Peyer's patch (tissue), 4 donors: Measurements from ENCODE around the gene SCG3. TPM values are rescaled to one million over a fixed set of nuclear protein-coding genes. Genes with fewer than 3 reads are reported as not detected.

Source experiments
- DNase-seq, 3 donors: peaks; one replicate each; pipeline ENCODE4 v3.0.0-alpha.2; 2017 to 2019
- H3K27ac ChIP-seq, 4 donors: fragments of 200-600 bp; sonication (generic); one replicate each; pipeline ENCODE4 v1.5.1; 2016 to 2019
- H3K27me3 ChIP-seq, 2 donors: fragments of 200-600 bp; sonication (generic); one replicate each; pipeline ENCODE4 v1.5.1; 2019
- H3K36me3 ChIP-seq, 3 donors: fragments of 200-600 bp; sonication (generic); one replicate each; pipeline ENCODE4 v1.5.1; 2016 to 2019
- H3K4me1 ChIP-seq, 4 donors: fragments of 200-600 bp; sonication (generic); one replicate each; pipeline ENCODE4 v1.5.1; 2016 to 2019
- H3K4me3 ChIP-seq, 4 donors: fragments of 200-600 bp; sonication (generic); 1 replicate in 3 of 4; 2 replicates in 1 of 4; pipeline ENCODE4 v1.5.1; 2016 to 2019; ENCODE audit warnings: mild to moderate bottlenecking in 1 of 4
- H3K9me3 ChIP-seq, 4 donors: fragments of 200-600 bp; sonication (generic); one replicate each; pipeline ENCODE4 v1.5.1; 2016 to 2019; ENCODE audit warnings: mild to moderate bottlenecking in 1 of 4
- CTCF ChIP-seq, 6 experiments: fragments of 450-650 bp in 4 of 6; fragments of 200-600 bp in 2 of 6; sonication (generic) in 1 of 6; IDR thresholded peaks; one replicate each; pipeline ENCODE4 v1.5.1; 2017 to 2019; ENCODE audit warnings: antibody characterized with exemption in 6 of 6, mild to moderate bottlenecking in 3 of 6, moderate library complexity in 1 of 6
- POLR2A ChIP-seq, 2 donors: fragments of 450-650 bp; IDR thresholded peaks; one replicate each; pipeline ENCODE4 v1.5.1; 2017; ENCODE audit warnings: antibody characterized with exemption in 2 of 2, mild to moderate bottlenecking in 2 of 2, moderate library complexity in 2 of 2
- total RNA-seq, 4 donors: library from RNA; depleted of rRNA; stranded (reverse); fragments of >200 nt; gene quantifications; one replicate each; pipeline ENCODE4 v1.1.0, GENCODE V29; 2016

Gene SCG3
- total RNA-seq, 4 donors from 2014 or later = 0.40 to 1.7 (median 0.95) TPM

GRCh38 chr15:51735228-51736010 is 54.1 kb downstream of the SCG3 start:
- no peak for DNase-seq
- Histone ChIP-seq H3K9me3 (no peaks in the 10 kb centered on the region), H3K4me1 (peaks cover 0 to 44% (median 18%) of the 10 kb centered on the region in 4 donors), H3K27ac (peak overlapping the region in 3 of 4 donors; percentile 12 to 97 (median 15)), H3K36me3 (no peaks in the 10 kb centered on the region), H3K4me3 (no peak overlapping the region), H3K27me3 (no peaks in the 10 kb centered on the region)
- TF ChIP-seq POLR2A (IDR thresholded peaks at IDR 0.05) (no peak), CTCF (IDR thresholded peaks at IDR 0.05) (no peak)

- Histone ChIP-seq H3K4me1 (peaks cover 0 to 40% (median 16%) of the 10 kb centered on the region in 4 donors), H3K4me3 (peak overlapping the region; percentile 78 to 96 (median 84)), H3K27me3 (no peaks in the 10 kb centered on the region), H3K9me3 (no peaks in the 10 kb centered on the region), H3K27ac (peak overlapping the region; percentile 12 to 97 (median 91)), H3K36me3 (no peaks in the 10 kb centered on the region)
- DNase-seq = no peak
- TF ChIP-seq POLR2A (IDR thresholded peaks at IDR 0.05) = no peak
- TF ChIP-seq CTCF (IDR thresholded peaks at IDR 0.05) = no peak
Measured at GRCh38 chr15:51736069-51736468, 54.8 kb downstream of the SCG3 start.

GRCh38 chr15:51736751-51737521 is 55.6 kb downstream of the SCG3 start:
- Histone ChIP-seq H3K36me3 (no peaks in the 10 kb centered on the region), H3K27ac (peak overlapping the region; percentile 88 to 97 (median 91)), H3K27me3 (no peaks in the 10 kb centered on the region), H3K9me3 (no peaks in the 10 kb centered on the region), H3K4me3 (peak overlapping the region; percentile 78 to 96 (median 84)), H3K4me1 (peaks cover 0 to 35% (median 13%) of the 10 kb centered on the region in 4 donors)
- peak; percentile 76 to 79 (median 77) for DNase-seq
- TF ChIP-seq CTCF (IDR thresholded peaks at IDR 0.05) = no peak
- no peak for TF ChIP-seq POLR2A (IDR thresholded peaks at IDR 0.05)

GRCh38 chr15:51737522-51738305 is 56.4 kb downstream of the SCG3 start, which contains the start of gene LYSMD2:
Gene LYSMD2 (minus strand): TSS chr15:51737655. CDS start chr15:51737622, 33 bp downstream.
- Histone ChIP-seq H3K9me3 (no peaks in the 10 kb centered on the region), H3K36me3 (no peaks in the 10 kb centered on the region), H3K4me3 (peak within 1 kb of the TSS; percentile 78 to 96 (median 84)), H3K27me3 (no peaks in the 10 kb centered on the region), H3K27ac (peak within 1 kb of the TSS; percentile 88 to 97 (median 91)), H3K4me1 (peaks cover 0 to 29% (median 10%) of the 10 kb centered on the region in 4 donors)
- peak; percentile 81 to 90 (median 83) for DNase-seq
- no peak for TF ChIP-seq POLR2A (IDR thresholded peaks at IDR 0.05)
- TF ChIP-seq CTCF (IDR thresholded peaks at IDR 0.05) = no peak

- no peaks in the 10 kb centered on the region for H3K36me3 ChIP-seq
- no peak for DNase-seq
- H3K27ac ChIP-seq = peak overlapping the region; percentile 88 to 97 (median 91)
- peaks cover 0 to 26% (median 8%) of the 10 kb centered on the region in 4 donors for H3K4me1 ChIP-seq
- TF ChIP-seq CTCF (IDR thresholded peaks at IDR 0.05) (no peak), POLR2A (IDR thresholded peaks at IDR 0.05) (no peak)
- no peaks in the 10 kb centered on the region for H3K9me3 ChIP-seq
- no peak overlapping the region for H3K4me3 ChIP-seq
- H3K27me3 ChIP-seq = no peaks in the 10 kb centered on the region
Measured at GRCh38 chr15:51738553-51738952, 57.2 kb downstream of the SCG3 start.
